ENCODE results near the gene FER1L5. TPM values are rescaled to one million over a fixed set of nuclear protein-coding genes. Genes with fewer than 3 reads are reported as not detected.

The FER1L5 gene
- total and polyA plus RNA-seq, 2 of the 8 experiments (the other 6 are each of a cell fraction or from before 2014, with no cell fraction given), result 0.23 to 0.88 TPM

DNA sequence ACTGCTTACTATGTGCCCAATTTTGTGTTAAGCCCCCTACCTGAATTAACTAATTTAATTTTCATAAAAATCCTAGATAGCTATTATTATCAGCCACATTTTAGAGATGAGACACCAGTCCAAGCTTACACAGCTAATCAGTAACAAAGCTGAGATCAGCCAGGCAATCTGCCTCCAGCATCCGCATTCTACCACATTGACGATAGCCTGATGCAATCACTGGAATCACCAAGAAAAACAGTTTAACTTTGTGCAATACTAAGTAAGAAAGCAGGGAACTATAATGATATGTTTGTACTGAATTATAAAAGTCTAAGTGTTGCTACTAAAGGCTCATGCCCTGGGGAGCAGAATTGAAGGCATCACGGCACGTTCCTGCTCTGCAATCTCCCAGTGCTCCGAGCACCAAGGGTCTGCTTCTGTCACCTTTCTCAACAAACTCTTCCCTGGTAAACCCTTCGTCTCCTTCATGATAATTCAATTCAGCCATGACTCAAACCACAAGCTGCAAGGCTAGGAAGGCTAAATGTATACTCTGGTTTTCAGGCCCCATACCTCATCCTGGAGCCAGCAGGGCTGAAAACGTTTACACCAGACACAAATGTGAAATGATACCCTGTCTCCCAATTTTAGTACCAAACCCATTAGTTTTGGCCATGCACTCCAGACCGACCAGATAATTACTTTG is 23.8 kb upstream of the FER1L5 start:
- TF ChIP-seq JUN (IDR thresholded peaks at IDR 0.05; ENCODE audit: low read depth, low read length), result no peak
- TF ChIP-seq GTF2F1 (IDR thresholded peaks at IDR 0.05; ENCODE audit: borderline replicate concordance, low read depth, low read length), result no peak
- TF ChIP-seq BCL11A (IDR thresholded peaks at IDR 0.05; ENCODE audit: low read depth in 2 of 2, low read length in 2 of 2), result no peak
- TF ChIP-seq JUND (IDR thresholded peaks at IDR 0.05; ENCODE audit: low read length), result no peak
- Histone ChIP-seq H3K18ac (ENCODE audit: extremely low read depth, low read length) (no peak overlapping the region), H2BK20ac (ENCODE audit: low read length) (no peak overlapping the region), H4K20me1 (replicated peaks in 1 of 2; ENCODE audit: control insufficient read depth in 1 of 2, insufficient read depth in 2 of 2, low read length in 2 of 2) (peaks cover 3 to 9% of the 10 kb centered on the region in 2 experiments), H4K91ac (replicated peaks; ENCODE audit: insufficient read length, low read length) (no peak overlapping the region), H3K14ac (ENCODE audit: insufficient read length) (no peak overlapping the region), H2AFZ (ENCODE audit: low read length) (no peak overlapping the region), H3K23ac (ENCODE audit: insufficient read length) (no peak overlapping the region), H3K79me1 (ENCODE audit: low read depth, low read length) (0 out of 2 replicates have a peak, but pooled peaks cover 4% of the 10 kb centered on the region), H3K27me3 (replicated peaks in 1 of 4; ENCODE audit: control insufficient read depth in 3 of 4, extremely low read depth in 1 of 4, insufficient read depth in 3 of 4, low read length in 3 of 4) (no peaks in the 10 kb centered on the region), H2BK5ac (ENCODE audit: low read depth, low read length) (no peak overlapping the region), H2BK120ac (replicated peaks; ENCODE audit: low read depth, low read length) (no peak overlapping the region), H3K4me2 (ENCODE audit: insufficient read depth in 1 of 2, low read depth in 2 of 2, low read length in 2 of 2) (no peak overlapping the region), H3K36me3 (ENCODE audit: control insufficient read depth in 2 of 4, insufficient read depth in 4 of 4, low read length in 3 of 4) (peaks cover 6 to 29% (median 11%) of the 10 kb centered on the region in 4 experiments; a peak in 6 of 8 replicates), H3K9ac (replicated peaks in 1 of 4; ENCODE audit: extremely low read depth in 1 of 4, low read depth in 3 of 4, low read length in 3 of 4) (0 out of 7 replicates have a peak overlapping the region, but pooled peaks of 1 of the 4 experiments have one; percentile 19), H3K4ac (replicated peaks; ENCODE audit: insufficient read length, low read depth, low read length) (no peak overlapping the region), H3K4me3 (ENCODE audit: extremely low read depth in 1 of 4, insufficient read depth in 2 of 4, low read depth in 3 of 4, low read length in 4 of 4) (no peak overlapping the region), H3K27ac (ENCODE audit: low read depth, low read length) (no peak overlapping the region), H3K23me2 (ENCODE audit: low read depth, low read length) (no peaks in the 10 kb centered on the region), H3K79me2 (ENCODE audit: control insufficient read depth in 1 of 2, insufficient read depth in 2 of 2, low read length in 2 of 2) (no peaks in the 10 kb centered on the region), H3K56ac (replicated peaks; ENCODE audit: insufficient read length, low read depth, low read length) (no peak overlapping the region), H2BK15ac (ENCODE audit: low read length) (no peak overlapping the region), H2BK12ac (ENCODE audit: low read depth, low read length) (no peak overlapping the region), H4K8ac (ENCODE audit: extremely low read depth, insufficient read depth, low read length) (no peak overlapping the region), H3K9me3 (ENCODE audit: insufficient read depth in 2 of 2, low read depth in 1 of 2, low read length in 1 of 2) (no peaks in the 10 kb centered on the region), H4K5ac (ENCODE audit: insufficient read length, low read depth, low read length) (no peak overlapping the region), H3K4me1 (replicated peaks in 1 of 4; ENCODE audit: control insufficient read depth in 3 of 4, insufficient read depth in 4 of 4, low read length in 3 of 4) (no peaks in the 10 kb centered on the region), H2AK5ac (ENCODE audit: low read depth, low read length) (no peak overlapping the region)
- DNase-seq (ENCODE audit: low read depth in 1 of 2, low spot score in 2 of 2), result no peak
- ChIA-PET POLR2A (ENCODE audit: partially characterized antibody) (interaction anchor here (1.1 kb wide), 1 partner anchor 19 kb away, joined by 3 read pairs; the partner anchor contains the start of gene KANSL3), CTCF (ENCODE audit: partially characterized antibody) (interaction anchor here (0.9 to 1.0 kb wide), 2 partner anchors 18 to 182 kb away, joined by 3 read pairs; no protein-coding TSS in a partner anchor)
- WGBS, 2 experiments (ENCODE audit: extremely low coverage in 1 of 2, insufficient coverage in 1 of 2, insufficient read length in 1 of 2, insufficient replicate concordance in 2 of 2, low coverage in 1 of 2, low lambda C conversion rate in 2 of 2, missing lambda C conversion rate in 1 of 2), result 80% methylated on average over 8 of the region's 8 CpGs; no CpG with 5 or more reads in 1 of the 2 experiments
- no peak for FAIRE-seq
